Motor neuron (in vitro differentiated cells): ENCODE measurements around the gene TATDN2. TPM values are rescaled to one million over a fixed set of nuclear protein-coding genes. Genes with fewer than 3 reads are reported as not detected.

Source experiments
- ATAC-seq, 8 experiments: fragments of 200-7000 bp; cut with Tn5 transposase; replicated peaks in 6 of 8; 2 replicates each; pipeline ENCODE4 v1.8.0; 2021; ENCODE audit warnings: mild to moderate bottlenecking in 8 of 8, moderate library complexity in 8 of 8
- H3K27ac ChIP-seq, 2 donors: fragments of 250-450 bp; sonication (Bioruptor Pico); 2 replicates each; pipeline ENCODE4 v1.9.0; 2021; ENCODE audit warnings: antibody characterized with exemption in 2 of 2, mild to moderate bottlenecking in 2 of 2, moderate library complexity in 1 of 2
- H3K4me1 ChIP-seq, 2 donors: fragments of 250-450 bp; sonication (Bioruptor Pico); replicated peaks in 1 of 2; 2 replicates each; pipeline ENCODE4 v1.6.1; 2021; ENCODE audit warnings: antibody characterized with exemption in 2 of 2, mild to moderate bottlenecking in 2 of 2, moderate library complexity in 1 of 2
- H3K4me3 ChIP-seq, 5 donors: fragments of 250-450 bp; sonication (Bioruptor Pico); 2 replicates each; pipeline ENCODE4 v1.9.0; 2021; ENCODE audit warnings: antibody characterized with exemption in 5 of 5, mild to moderate bottlenecking in 5 of 5, moderate library complexity in 4 of 5
- WGBS, 10 experiments: fragments of 450-650 bp; shearing (Covaris generic); methylation state at CpG; one replicate each; pipeline ENCODE4 v1.0.0; 2022; 5-methylcytosine and 5-hydroxymethylcytosine counted together
- in situ Hi-C, 9 experiments: fragments of 400-800 bp; cut with MboI; loops; one replicate each; pipeline ENCODE4 v1.15.0; 2021; ENCODE audit warnings: low sequenced_read_pairs in 9 of 9, low pct_unique_long_range_greater_than_20kb in 2 of 9; ENCODE audit not compliant: unreplicated experiment in 9 of 9
- total RNA-seq, 8 experiments: library from RNA; unstranded; fragments of 300-600 nt; gene quantifications; 2 replicates each; pipeline versions ENCODE4 v1.2.3 to v1.2.4, GENCODE V29; 2022

The TATDN2 gene
- total RNA-seq, 8 experiments from 2014 or later = 14.9 to 37.0 (median 21.9) TPM

DNA sequence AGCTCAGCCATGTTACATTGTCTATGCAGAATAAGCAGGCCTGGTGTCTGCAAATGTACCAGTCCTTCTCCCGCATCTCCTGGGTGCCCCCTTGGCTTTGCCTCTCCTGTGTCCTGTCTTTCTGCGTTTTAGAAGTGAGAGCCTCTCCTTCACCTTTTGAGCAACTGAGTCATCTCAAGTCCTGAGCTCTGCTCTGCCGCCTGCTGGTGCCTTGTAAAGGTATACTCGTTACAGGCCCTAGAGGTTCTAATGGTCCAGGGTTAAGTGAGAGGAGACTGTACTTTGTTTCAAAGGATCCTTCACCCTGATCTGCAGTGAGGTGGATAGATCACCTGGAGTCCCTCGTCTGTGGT is 31.9 kb downstream of the TATDN2 start:
- in situ Hi-C loops = no loop called here

DNA sequence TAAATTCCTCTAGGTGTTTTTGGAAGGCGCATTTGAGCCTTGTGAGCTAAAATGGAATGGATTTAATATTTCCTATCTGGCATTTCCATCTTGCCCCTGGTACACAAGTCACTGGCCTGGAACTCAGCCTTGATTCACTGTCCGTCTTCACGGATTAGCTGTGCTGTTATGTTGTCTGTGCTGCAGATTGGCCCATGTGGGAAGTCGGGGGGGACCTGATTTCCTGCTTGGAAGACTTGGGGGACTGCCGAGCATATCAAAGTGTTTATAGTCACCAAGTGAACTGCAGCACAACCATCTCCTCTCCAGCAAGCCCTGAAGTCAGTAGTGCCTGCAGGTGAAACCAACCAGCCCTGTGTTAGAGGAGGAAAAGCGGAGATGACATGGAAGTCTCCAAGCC is 32.3 kb downstream of the TATDN2 start:
- in situ Hi-C loops = no loop called here
- H3K4me1 ChIP-seq = no peaks in the 10 kb centered on the region
- ATAC-seq = no peak
- 53 to 97% (median 87%) methylated on average over 1 to 6 of the region's 6 CpGs; no CpG with 5 or more reads in 4 of the 10 experiments for WGBS, 10 experiments
- no peak overlapping the region for H3K4me3 ChIP-seq
- H3K27ac ChIP-seq = no peak overlapping the region

More for the DNA sequence above, 31.9 kb downstream of the TATDN2 start:
- no peak overlapping the region for H3K4me3 ChIP-seq
- H3K4me1 ChIP-seq = no peaks in the 10 kb centered on the region
- WGBS, 10 experiments = 80 to 100% (median 87%) methylated on average over 1 to 4 of the region's 5 CpGs; no CpG with 5 or more reads in 4 of the 10 experiments
- H3K27ac ChIP-seq = no peak overlapping the region
- no peak for ATAC-seq

DNA sequence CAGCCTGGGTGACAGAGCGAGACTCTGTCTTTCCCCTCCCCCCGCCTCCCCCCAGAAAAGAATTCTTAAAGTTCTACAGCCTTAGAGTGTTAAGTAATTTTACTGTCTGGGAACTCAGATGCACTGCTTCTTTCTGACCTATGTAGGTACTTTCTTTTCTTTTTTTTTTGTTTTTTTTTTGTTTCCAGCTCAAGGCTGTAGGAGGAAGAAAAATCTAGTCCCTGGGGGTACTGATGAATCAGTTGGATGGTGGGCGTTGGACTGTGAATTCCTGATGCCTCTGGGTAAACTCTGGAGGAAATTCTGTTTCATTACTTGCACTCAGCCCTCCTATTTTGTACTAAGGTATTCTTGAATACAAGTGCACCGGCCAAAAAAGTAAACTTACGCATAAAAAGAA is 33.7 kb downstream of the TATDN2 start:
- H3K4me1 ChIP-seq = no peaks in the 10 kb centered on the region
- no peak overlapping the region for H3K4me3 ChIP-seq
- no peak overlapping the region for H3K27ac ChIP-seq
- in situ Hi-C loops = no loop called here
- WGBS, 10 experiments = 49 to 100% (median 100%) methylated on average over 1 to 4 of the region's 5 CpGs; no CpG with 5 or more reads in 2 of the 10 experiments
- peak in 1 of 8 experiments; percentile 40 for ATAC-seq

DNA sequence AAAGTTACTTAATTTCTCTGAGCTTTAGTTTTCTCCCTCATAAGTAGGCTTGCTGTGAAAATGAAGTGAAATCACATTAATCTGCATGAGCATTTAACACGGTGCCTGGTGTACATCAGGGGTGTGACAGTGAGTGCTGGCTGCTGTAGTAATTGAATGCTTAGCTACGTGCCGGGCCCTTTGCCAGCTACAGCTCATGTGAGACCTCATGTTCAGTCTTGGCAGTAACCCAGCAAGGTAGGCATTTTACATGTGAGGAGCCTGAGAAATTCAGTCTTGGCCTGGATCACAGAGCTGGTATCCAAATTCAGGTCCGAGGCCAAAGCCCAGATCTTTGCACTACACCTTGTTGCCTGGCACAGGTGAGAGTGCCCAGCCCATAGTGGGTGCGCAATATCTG is 35.4 kb downstream of the TATDN2 start:
- H3K4me3 ChIP-seq = no peak overlapping the region
- no peak overlapping the region for H3K27ac ChIP-seq
- in situ Hi-C loops = no loop called here
- ATAC-seq = peak in 1 of 8 experiments; percentile 38
- H3K4me1 ChIP-seq = no peaks in the 10 kb centered on the region
- WGBS, 10 experiments = 50 to 100% (median 96%) methylated on average over 1 to 5 of the region's 5 CpGs; no CpG with 5 or more reads in 2 of the 10 experiments

DNA sequence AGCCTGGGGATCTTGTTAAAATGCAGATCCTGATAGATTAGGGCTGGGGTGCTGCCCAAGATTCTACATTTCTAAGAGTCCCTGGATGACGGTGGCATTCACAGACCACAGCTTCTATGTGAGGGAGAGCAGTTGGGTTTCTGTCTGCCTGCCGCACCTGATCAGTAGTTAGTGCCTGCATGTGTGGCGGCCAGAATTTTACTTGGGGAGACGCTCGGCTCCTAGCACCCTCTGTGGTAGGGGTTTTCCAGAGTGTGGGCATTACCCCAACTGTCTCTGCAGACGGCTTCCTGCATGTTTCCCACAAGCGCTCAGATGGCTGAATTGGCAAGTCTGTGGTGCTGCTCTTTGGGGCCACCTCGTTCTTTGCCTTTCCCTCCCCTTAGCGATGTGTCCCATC is 36.2 kb downstream of the TATDN2 start:
- 80 to 100% (median 100%) methylated on average over 1 to 6 of the region's 9 CpGs; no CpG with 5 or more reads in 4 of the 10 experiments for WGBS, 10 experiments
- no peaks in the 10 kb centered on the region for H3K4me1 ChIP-seq
- in situ Hi-C loops = no loop called here
- ATAC-seq = no peak
- no peak overlapping the region for H3K4me3 ChIP-seq
- no peak overlapping the region for H3K27ac ChIP-seq

DNA sequence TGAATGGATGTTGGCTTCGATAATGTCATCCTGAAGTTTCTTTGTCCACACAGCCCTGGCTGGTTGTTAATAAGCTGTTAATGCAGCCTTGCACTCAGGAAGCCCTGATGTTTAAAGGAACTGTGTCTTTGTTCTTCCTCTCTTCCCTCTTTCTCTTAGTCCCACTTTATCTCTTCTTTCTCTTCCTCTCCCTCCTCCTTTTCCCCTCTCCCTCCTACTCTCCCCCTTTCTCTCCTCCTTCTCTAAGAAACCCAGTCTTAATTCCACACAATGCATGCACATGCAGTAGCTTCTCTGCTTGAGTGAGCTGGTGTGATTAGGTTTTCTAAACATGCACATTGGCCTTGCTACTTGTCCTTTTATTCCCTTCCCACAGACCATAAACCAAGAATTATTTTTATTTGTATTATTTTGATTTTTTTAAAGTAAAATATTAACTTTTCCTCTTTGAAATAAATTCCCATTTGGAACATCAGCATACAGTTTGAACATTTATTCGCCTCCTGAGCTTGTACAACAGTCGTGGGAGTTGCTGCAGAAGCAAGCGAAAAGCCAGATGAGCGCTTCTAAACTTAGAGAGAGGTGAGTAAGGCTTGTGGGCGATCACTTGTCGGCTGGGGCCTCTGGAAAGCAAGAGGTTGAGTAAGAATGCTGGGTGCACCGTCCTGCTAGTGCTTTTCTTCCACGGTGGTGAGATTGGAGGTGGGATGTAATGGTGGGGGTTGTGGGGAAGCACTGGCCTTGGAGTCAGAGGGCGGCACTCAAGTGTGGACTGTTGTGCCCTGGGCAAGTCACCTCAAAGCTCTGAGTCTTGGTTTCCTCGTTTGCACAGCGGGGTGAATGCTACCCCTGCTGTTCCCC is 37.2 kb downstream of the TATDN2 start:
- no peak for ATAC-seq
- WGBS, 10 experiments = 83 to 100% (median 89%) methylated on average over 1 to 10 of the region's 12 CpGs
- Histone ChIP-seq H3K27ac (no peak overlapping the region), H3K4me3 (no peak overlapping the region), H3K4me1 (no peaks in the 10 kb centered on the region)
- in situ Hi-C loops = no loop called here

DNA sequence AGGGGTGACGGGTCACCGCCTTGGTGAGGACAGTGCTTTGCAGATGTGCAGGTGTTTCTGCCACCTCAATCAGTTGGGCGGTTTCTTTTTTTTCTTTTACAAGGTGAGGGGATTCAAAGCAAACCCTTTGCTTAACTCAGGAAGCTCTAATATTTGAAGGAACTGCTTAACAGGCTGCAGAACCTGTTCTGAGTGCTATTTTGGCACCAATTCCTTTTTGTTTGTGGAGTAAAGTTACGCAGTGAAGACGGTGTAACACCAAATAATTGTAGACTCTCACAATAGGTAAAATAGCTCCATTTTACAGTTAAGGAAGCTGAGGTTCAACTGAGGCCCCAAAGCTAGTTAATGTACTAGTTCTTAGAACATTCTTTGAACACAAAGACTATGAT is 37.9 kb downstream of the TATDN2 start:
- WGBS, 10 experiments = 86 to 100% (median 98%) methylated on average over 2 to 5 of the region's 5 CpGs; no CpG with 5 or more reads in 2 of the 10 experiments
- in situ Hi-C loops = no loop called here
- H3K4me1 ChIP-seq = no peaks in the 10 kb centered on the region
- no peak for ATAC-seq
- H3K4me3 ChIP-seq = no peak overlapping the region
- H3K27ac ChIP-seq = no peak overlapping the region

DNA sequence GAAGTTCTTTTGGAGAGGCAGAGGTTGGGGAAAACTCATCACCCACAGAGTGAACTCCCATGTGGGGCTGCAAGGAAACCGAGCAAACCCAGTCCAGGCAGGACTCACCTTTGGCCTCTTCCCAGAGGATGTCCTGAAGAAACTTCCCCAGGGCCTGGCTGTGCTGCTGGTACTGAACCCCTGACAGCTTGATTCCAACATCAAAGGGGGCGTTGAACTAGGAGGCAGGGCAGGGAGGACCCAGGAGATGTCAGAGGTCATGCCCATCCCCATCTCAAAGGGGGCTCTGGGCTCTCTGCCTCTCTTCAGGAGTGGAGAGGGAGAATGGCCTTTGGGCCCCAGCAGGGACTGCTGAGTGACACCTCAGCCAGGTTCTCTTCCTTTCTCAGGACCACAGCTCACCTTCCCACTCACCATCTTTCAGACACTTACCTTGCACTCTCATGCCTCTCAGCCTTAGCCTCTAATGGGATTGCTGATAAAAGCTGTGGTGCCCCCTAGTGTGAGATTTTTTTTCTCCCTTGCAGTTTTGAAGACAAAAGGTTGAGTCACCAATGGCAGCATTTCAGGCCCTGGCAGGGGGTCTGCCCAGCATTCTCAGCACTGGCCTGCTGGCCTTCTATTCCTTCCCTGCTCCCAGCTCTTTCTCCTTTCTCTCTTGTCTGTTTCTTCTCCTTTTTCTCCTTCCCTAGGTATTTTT is 38.5 kb downstream of the TATDN2 start:
- WGBS, 10 experiments = 0 to 67% (median 40%) methylated on average over 1 of the region's 2 CpGs; no CpG with 5 or more reads in 5 of the 10 experiments
- H3K27ac ChIP-seq = no peak overlapping the region
- in situ Hi-C loops = no loop called here
- no peaks in the 10 kb centered on the region for H3K4me1 ChIP-seq
- peak in 5 of 8 experiments; percentile 46 to 91 (median 81) for ATAC-seq
- H3K4me3 ChIP-seq = no peak overlapping the region

DNA sequence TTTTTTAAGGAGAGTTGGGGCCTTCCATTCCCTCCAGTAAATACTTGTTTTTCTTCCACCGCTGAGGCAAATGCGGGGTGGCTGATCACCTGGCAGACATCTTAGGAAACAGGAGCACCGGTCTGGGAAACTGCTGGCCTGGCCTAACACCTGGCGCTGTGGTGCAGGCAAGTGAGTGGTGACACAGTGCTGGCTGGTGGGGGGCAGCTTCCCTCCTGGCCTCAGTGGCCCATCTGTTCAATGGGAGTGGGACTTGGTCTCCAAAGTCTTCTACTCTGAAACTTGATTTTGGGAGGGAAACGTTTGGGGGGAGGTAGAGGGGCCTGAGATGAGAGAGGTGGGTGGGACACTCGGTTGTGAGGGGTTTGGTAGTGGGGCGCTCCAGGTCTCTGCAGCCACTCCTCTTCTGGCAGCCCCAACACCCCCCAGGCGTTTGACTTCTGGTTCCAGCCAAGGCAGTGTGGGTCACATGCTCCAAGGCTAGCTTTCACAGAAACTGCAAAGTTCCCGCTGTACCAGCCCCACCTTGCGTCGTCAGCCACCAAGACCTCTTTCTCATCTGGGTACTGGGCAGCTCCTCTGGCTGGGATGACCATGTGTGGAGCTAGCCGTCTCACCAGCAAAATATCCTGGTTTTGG is 39.8 kb downstream of the TATDN2 start:
- WGBS, 10 experiments = 60 to 100% (median 100%) methylated on average over 1 to 7 of the region's 12 CpGs; no CpG with 5 or more reads in 3 of the 10 experiments
- H3K4me1 ChIP-seq = no peaks in the 10 kb centered on the region
- no peak overlapping the region for H3K27ac ChIP-seq
- no peak overlapping the region for H3K4me3 ChIP-seq
- ATAC-seq = no peak
- in situ Hi-C loops = no loop called here

DNA sequence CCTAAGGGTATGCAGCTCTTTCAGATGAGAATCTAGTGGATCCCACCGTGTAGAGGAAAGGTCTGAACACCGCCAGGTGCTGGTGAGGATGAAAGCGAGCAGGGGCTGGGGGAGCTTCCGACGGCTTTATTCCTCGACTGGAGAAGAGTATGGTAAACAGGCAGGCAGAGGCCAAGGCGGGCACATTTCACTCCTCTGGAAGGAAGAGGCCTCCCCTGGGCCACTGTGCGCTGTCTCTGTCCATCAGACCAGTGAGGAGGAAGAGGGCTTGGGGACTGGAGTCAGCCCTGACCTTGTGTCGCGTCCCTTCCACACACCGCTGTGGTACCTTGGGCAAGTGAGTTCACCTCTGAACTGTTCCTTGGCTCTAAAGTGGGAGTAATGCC is 40.3 kb downstream of the TATDN2 start:
- no peak overlapping the region for H3K27ac ChIP-seq
- no peaks in the 10 kb centered on the region for H3K4me1 ChIP-seq
- ATAC-seq = no peak
- in situ Hi-C loops = no loop called here
- 60 to 100% (median 100%) methylated on average over 1 to 5 of the region's 11 CpGs; no CpG with 5 or more reads in 3 of the 10 experiments for WGBS, 10 experiments
- H3K4me3 ChIP-seq = no peak overlapping the region

DNA sequence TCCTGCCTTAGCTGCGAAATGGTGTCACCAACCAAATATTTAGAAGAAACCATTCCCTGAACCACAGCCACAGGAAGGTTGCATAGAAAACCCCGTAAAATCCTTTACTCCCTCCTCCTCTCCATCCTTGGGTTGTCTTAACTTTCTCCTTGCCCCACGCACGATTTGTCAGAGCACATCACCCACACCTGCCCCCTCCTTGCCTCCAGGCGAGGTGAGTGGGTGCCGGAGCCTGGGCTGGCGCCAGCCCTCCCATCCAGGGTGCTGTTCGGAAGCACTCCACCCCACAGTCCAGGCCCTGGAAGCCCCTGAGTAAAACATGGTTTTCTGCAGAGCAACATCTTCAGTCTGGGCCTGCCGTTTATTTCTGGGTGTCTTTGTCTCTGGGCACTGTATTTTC is 40.8 kb downstream of the TATDN2 start:
- in situ Hi-C loops = no loop called here
- H3K4me3 ChIP-seq = no peak overlapping the region
- no peak for ATAC-seq
- 80 to 100% (median 85%) methylated on average over 1 to 6 of the region's 9 CpGs; no CpG with 5 or more reads in 4 of the 10 experiments for WGBS, 10 experiments
- H3K27ac ChIP-seq = no peak overlapping the region
- H3K4me1 ChIP-seq = no peaks in the 10 kb centered on the region

DNA sequence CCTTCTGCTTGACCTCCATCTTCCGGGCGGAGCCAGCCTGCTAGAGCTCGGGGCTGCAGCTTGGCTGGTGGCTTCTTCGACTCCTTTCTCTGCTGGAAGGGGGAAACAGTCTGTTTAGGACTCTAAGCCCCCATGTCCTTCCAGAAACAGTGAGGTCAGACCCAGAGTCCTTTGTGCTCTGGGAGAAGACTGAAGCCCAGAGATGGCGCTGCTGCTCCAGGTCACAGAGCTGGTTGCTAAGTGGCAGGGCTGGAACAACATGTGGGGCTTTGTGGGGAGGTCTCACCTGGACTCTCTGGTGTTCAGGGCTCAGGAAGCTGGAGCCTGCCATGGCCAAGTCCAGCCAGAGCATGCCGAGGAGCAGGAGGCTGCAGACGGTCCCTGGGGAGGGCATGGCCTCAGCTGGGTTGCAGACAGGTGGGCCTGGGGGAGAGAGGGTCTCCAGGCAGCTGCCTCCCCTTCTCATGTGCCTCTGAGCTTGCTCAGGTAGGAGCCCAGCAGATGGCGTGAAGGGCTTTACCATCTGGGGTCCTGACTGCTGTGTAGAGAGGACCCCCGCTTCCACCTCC is 41.6 kb downstream of the TATDN2 start:
- no peaks in the 10 kb centered on the region for H3K4me1 ChIP-seq
- in situ Hi-C loops = no loop called here
- H3K27ac ChIP-seq = no peak overlapping the region
- 33 to 97% (median 89%) methylated on average over 1 to 6 of the region's 9 CpGs; no CpG with 5 or more reads in 6 of the 10 experiments for WGBS, 10 experiments
- H3K4me3 ChIP-seq = no peak overlapping the region
- ATAC-seq = no peak
